Breast epithelium (tissue), 3 donors: Measurements from ENCODE around the gene CYP4F2.

Experiments
- CTCF ChIP-seq, 3 donors: fragments of 450-650 bp; IDR thresholded peaks; one replicate each; pipeline ENCODE4 v1.5.1; 2016 to 2017; ENCODE audit warnings: antibody characterized with exemption in 3 of 3, mild to moderate bottlenecking in 3 of 3, moderate library complexity in 3 of 3
- POLR2A ChIP-seq: fragments of 450-650 bp; IDR thresholded peaks from one replicate; pipeline ENCODE4 v1.6.1; 2016; ENCODE audit warnings: antibody characterized with exemption, mild to moderate bottlenecking, moderate library complexity
- POLR2AphosphoS5 ChIP-seq, 3 donors: sonication (generic); formaldehyde crosslinking; IDR thresholded peaks; one replicate each; pipeline ENCODE4 v1.6.1; 2017; ENCODE audit warnings: antibody characterized with exemption in 3 of 3

GRCh38 chr19:15840833-15841232 is 57.0 kb downstream of the CYP4F2 start:
- no peak for TF ChIP-seq POLR2A
- TF ChIP-seq POLR2AphosphoS5 (IDR thresholded peaks at IDR 0.05), result no peak
- TF ChIP-seq CTCF (IDR thresholded peaks at IDR 0.05), result no peak
